Hematopoietic multipotent progenitor cell (in vitro differentiated cells): ENCODE measurements around the gene GEMIN8. TPM values are rescaled to one million over a fixed set of nuclear protein-coding genes. Genes with fewer than 3 reads are reported as not detected.

Experiments
- DNase-seq, 3 donors: peaks; one replicate each; pipeline ENCODE4 v3.0.0-alpha.2; 2011 to 2015; ENCODE audit warnings: low read depth in 2 of 3, low spot score in 2 of 3
- total RNA-seq: library from RNA; depleted of rRNA; stranded (reverse); fragments of >200 nt; gene quantifications from one replicate; pipeline ENCODE4 v1.2.3, GENCODE V29; 2012

The GEMIN8 gene
- total RNA-seq = 22.4 TPM

GRCh38 chrX:14029425-14030173 lies at the start of gene GEMIN8:
Gene GEMIN8 (minus strand): TSS chrX:14029892. CDS start chrX:14021478, 8,414 bp downstream.
- DNase-seq = peak; percentile 86 to 89 (median 87)

GRCh38 chrX:14076639-14077038 lies 46.9 kb upstream of the GEMIN8 start:
- no peak for DNase-seq

- no peak for DNase-seq
These were observed 43.9 kb upstream of the GEMIN8 start for GRCh38 chrX:14073556-14073955.

GRCh38 chrX:14073071-14073470 lies 43.4 kb upstream of the GEMIN8 start:
- no peak for DNase-seq

- no peak for DNase-seq
These were observed 36.1 kb upstream of the GEMIN8 start for GRCh38 chrX:14065800-14066199.

GRCh38 chrX:14064626-14065432 lies 35.1 kb upstream of the GEMIN8 start:
- no peak for DNase-seq

GRCh38 chrX:14062524-14062923 lies 32.8 kb upstream of the GEMIN8 start:
- no peak for DNase-seq

GRCh38 chrX:14056206-14056605 lies 26.5 kb upstream of the GEMIN8 start:
- DNase-seq = no peak

- no peak for DNase-seq
These were observed 21.7 kb upstream of the GEMIN8 start for GRCh38 chrX:14051416-14051815.

- DNase-seq = no peak
These were observed 21.0 kb upstream of the GEMIN8 start for GRCh38 chrX:14050709-14051108.

GRCh38 chrX:14043209-14043608 lies 13.5 kb upstream of the GEMIN8 start:
- DNase-seq = no peak

- peak in 2 of 3 donors; percentile 39 to 71 for DNase-seq
These were observed 9.7 kb upstream of the GEMIN8 start for GRCh38 chrX:14039344-14039743.

GRCh38 chrX:14038375-14039085 lies 8.8 kb upstream of the GEMIN8 start:
- no peak for DNase-seq

- peak; percentile 34 to 68 (median 54) for DNase-seq
These were observed 2.7 kb upstream of the GEMIN8 start for GRCh38 chrX:14032406-14032805.

GRCh38 chrX:14030174-14030530 lies 460 bp upstream of the GEMIN8 start:
- DNase-seq = no peak

- no peak for DNase-seq
These were observed 660 bp downstream of the GEMIN8 start for GRCh38 chrX:14029039-14029424.

- DNase-seq = no peak
These were observed 1.2 kb downstream of the GEMIN8 start for GRCh38 chrX:14028473-14028872.

GRCh38 chrX:14027511-14028019 lies 2.1 kb downstream of the GEMIN8 start:
- DNase-seq = peak in 2 of 3 donors; percentile 14 to 16

- no peak for DNase-seq
These were observed 2.7 kb downstream of the GEMIN8 start for GRCh38 chrX:14027036-14027435.

GRCh38 chrX:14026121-14026520 lies 3.6 kb downstream of the GEMIN8 start:
- DNase-seq = no peak

- DNase-seq = no peak
These were observed 7.7 kb downstream of the GEMIN8 start for GRCh38 chrX:14022019-14022418.
